CD4-positive, alpha-beta T cell (primary cell): ENCODE data around the gene LYPLAL1. TPM values are rescaled to one million over a fixed set of nuclear protein-coding genes. Genes with fewer than 3 reads are reported as not detected.
A peak's percentile ranks its signal among the peaks of the same experiment; 100 is the strongest.

Experiments used
- ATAC-seq: fragments of 200-7000 bp; cut with Tn5 transposase; one replicate; pipeline ENCODE4 v1.10.0; 2022; ENCODE audit warnings: mild to moderate bottlenecking; ENCODE audit not compliant: poor library complexity
- CTCF ChIA-PET: fragments of 350-600 bp; sonication (Branson Sonifier 250); formaldehyde crosslinking; loops from one replicate; lab custom pipeline; 2021; ENCODE audit warnings: antibody characterized with exemption, inconsistent platforms; lab: Charles Lee
- POLR2A ChIA-PET: fragments of 350-600 bp; sonication (Branson Sonifier 250); formaldehyde crosslinking; loops from one replicate; lab custom pipeline; 2021; ENCODE audit warnings: antibody characterized with exemption, inconsistent platforms; lab: Charles Lee
- DNase-seq, 14 experiments: peaks; one replicate each; pipeline ENCODE4 v3.0.0-alpha.2; 2013 to 2020; ENCODE audit warnings: mixed read lengths in 2 of 14
- H3K27ac ChIP-seq, 2 donors: one replicate each; pipeline versions ENCODE4 v1.5.1 to v1.7.0; 2013; ENCODE audit warnings: low read length in 2 of 2, low read depth in 1 of 2, mild to moderate bottlenecking in 1 of 2
- H3K27me3 ChIP-seq, 2 experiments: 1 replicate in 1 of 2; 2 replicates in 1 of 2; pipeline versions ENCODE4 v1.6.1 to v1.7.0; 2013; ENCODE audit warnings: low read length in 2 of 2, control low read depth in 1 of 2, mild to moderate bottlenecking in 1 of 2, moderate library complexity in 1 of 2; ENCODE audit not compliant: insufficient read depth in 2 of 2, control insufficient read depth in 1 of 2
- H3K36me3 ChIP-seq: one replicate; pipeline ENCODE4 v1.6.1; 2013; ENCODE audit warnings: low read length, control low read depth; ENCODE audit not compliant: insufficient read depth
- H3K4me1 ChIP-seq: one replicate; pipeline ENCODE4 v1.6.1; 2013; ENCODE audit warnings: low read length, control low read depth; ENCODE audit not compliant: insufficient read depth
- H3K4me3 ChIP-seq: one replicate; pipeline ENCODE4 v1.5.1; 2013; ENCODE audit warnings: mild to moderate bottlenecking, low read length, moderate library complexity
- H3K9me3 ChIP-seq, 2 experiments: 1 replicate in 1 of 2; 2 replicates in 1 of 2; pipeline versions ENCODE4 v1.6.1 to v1.7.0; 2013; ENCODE audit warnings: low read length in 2 of 2, mild to moderate bottlenecking in 2 of 2, control low read depth in 1 of 2, moderate library complexity in 1 of 2; ENCODE audit not compliant: control insufficient read depth in 1 of 2, insufficient read depth in 1 of 2
- H3K27ac Mint-ChIP-seq: one replicate; pipeline ENCODE4 v1.8.0; 2020; ENCODE audit warnings: mixed read lengths
- H3K27me3 Mint-ChIP-seq: one replicate; pipeline ENCODE4 v1.8.0; 2021; ENCODE audit warnings: mixed read lengths
- H3K36me3 Mint-ChIP-seq: one replicate; pipeline ENCODE4 v1.8.0; 2021; ENCODE audit warnings: low read depth, mixed read lengths
- H3K4me1 Mint-ChIP-seq: one replicate; pipeline ENCODE4 v1.8.0; 2021; ENCODE audit warnings: low read depth, mixed read lengths
- H3K4me3 Mint-ChIP-seq: one replicate; pipeline ENCODE4 v1.8.0; 2020; ENCODE audit warnings: mild to moderate bottlenecking, mixed read lengths
- H3K9me3 Mint-ChIP-seq: one replicate; pipeline ENCODE4 v1.8.0; 2020; ENCODE audit warnings: mixed read lengths
- intact Hi-C, 2 experiments: fragments of 100-400 bp; cut with DNase I in 1 of 2; cut with micrococcal nuclease in 1 of 2; formaldehyde crosslinking; loops; one replicate each; pipeline versions ENCODE4 v1.15.1 to v1.9.0; 2023 to 2025; cut with DNase I, micrococcal nuclease
- total RNA-seq, 174 experiments: library from RNA in 2 of 174; stranded (reverse) in 2 of 174; gene quantifications; one replicate each; pipeline ENCODE4 v1.2.3 and lab custom pipeline; 2021 to 2026
- TF ChIP-seq, protein P1 (sequence below): fragments of 200-600 bp; IDR thresholded peaks from one replicate; pipeline ENCODE4 v1.8.0; 2022; ENCODE audit warnings: antibody characterized with exemption, mild to moderate bottlenecking

LYPLAL1 gene
- total RNA-seq, 2 experiments from 2014 or later, result 8.2 to 10.0 TPM

DNA sequence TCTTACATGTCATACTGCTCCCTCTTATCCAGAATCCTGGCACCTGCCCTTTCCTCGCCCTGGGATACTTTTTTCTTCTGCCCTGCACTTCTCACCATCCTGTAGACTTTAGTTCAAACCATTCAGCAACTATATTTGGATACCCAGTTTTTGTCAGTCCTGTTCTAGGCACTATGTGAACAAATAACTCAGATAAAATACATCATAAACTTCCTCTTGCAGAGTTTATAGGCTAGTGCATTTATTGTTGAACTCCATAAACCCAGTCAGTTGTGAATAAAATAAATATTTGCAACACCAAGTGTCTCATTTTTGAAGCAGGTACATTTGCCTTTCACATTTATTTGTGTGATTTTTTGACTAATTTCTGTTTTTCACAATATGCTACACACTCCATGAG, 4.3 kb downstream of the LYPLAL1 start:
- Mint-ChIP-seq H3K9me3 (no peaks in the 10 kb centered on the region), H3K27me3 (no peaks in the 10 kb centered on the region), H3K4me3 (no peak overlapping the region), H3K27ac (peak overlapping the region; percentile 11), H3K36me3 (peaks cover 53% of the 10 kb centered on the region), H3K4me1 (peaks cover 69% of the 10 kb centered on the region)
- no peak for DNase-seq
- ATAC-seq, result no peak
- CTCF ChIA-PET, result no interaction called here
- no peaks in the 10 kb centered on the region for H3K9me3 ChIP-seq
- intact Hi-C loops, result loop anchor here in 1 of 2 experiments (5.0 to 10.0 kb wide), 3 partner anchors 917 to 1543 kb away; partner anchors contain the start of genes GPATCH2, IARS2, RAB3GAP2 and SPATA17
- no peaks in the 10 kb centered on the region for H3K27me3 ChIP-seq
- H3K27ac ChIP-seq, result no peak overlapping the region
- TF ChIP-seq, protein P1, sequence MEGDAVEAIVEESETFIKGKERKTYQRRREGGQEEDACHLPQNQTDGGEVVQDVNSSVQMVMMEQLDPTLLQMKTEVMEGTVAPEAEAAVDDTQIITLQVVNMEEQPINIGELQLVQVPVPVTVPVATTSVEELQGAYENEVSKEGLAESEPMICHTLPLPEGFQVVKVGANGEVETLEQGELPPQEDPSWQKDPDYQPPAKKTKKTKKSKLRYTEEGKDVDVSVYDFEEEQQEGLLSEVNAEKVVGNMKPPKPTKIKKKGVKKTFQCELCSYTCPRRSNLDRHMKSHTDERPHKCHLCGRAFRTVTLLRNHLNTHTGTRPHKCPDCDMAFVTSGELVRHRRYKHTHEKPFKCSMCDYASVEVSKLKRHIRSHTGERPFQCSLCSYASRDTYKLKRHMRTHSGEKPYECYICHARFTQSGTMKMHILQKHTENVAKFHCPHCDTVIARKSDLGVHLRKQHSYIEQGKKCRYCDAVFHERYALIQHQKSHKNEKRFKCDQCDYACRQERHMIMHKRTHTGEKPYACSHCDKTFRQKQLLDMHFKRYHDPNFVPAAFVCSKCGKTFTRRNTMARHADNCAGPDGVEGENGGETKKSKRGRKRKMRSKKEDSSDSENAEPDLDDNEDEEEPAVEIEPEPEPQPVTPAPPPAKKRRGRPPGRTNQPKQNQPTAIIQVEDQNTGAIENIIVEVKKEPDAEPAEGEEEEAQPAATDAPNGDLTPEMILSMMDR, result no peak
- peaks cover 3% of the 10 kb centered on the region for H3K36me3 ChIP-seq
- H3K4me3 ChIP-seq, result no peak overlapping the region
- POLR2A ChIA-PET, result no interaction called here
- peaks cover 11% of the 10 kb centered on the region for H3K4me1 ChIP-seq

DNA sequence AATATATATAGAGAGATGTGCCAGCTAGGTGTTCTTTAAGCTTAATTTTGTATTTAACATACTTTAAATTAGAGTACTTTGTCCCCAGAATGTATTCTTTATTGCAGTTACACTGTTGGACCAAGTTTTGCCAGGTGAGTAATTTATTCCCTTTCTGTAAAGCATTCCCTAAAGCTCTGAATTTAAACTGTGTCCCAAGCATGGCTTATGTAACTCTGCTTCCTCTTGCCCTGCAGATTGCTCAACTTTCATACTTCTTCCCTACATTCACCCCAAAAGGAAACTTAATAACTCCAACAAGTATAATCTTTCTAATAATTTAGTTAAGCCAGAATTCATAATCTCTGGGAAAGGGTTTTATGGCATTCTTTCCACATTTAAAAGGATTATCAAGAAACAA, 5.6 kb downstream of the LYPLAL1 start:
- H3K27me3 Mint-ChIP-seq, result no peaks in the 10 kb centered on the region
- H3K4me1 ChIP-seq, result peaks cover 8% of the 10 kb centered on the region
- peaks cover 3% of the 10 kb centered on the region for H3K36me3 ChIP-seq
- TF ChIP-seq, protein P1, result no peak
- intact Hi-C loops, result loop anchor here in 1 of 2 experiments (5.0 to 10.0 kb wide), 3 partner anchors 916 to 1544 kb away; partner anchors contain the start of genes GPATCH2, IARS2, RAB3GAP2 and SPATA17
- no peak overlapping the region for H3K4me3 Mint-ChIP-seq
- no peaks in the 10 kb centered on the region for H3K27me3 ChIP-seq
- ChIA-PET POLR2A (no interaction called here), CTCF (no interaction called here)
- ATAC-seq (no peak), DNase-seq (no peak)
- no peak overlapping the region for H3K27ac ChIP-seq
- H3K4me1 Mint-ChIP-seq, result peaks cover 70% of the 10 kb centered on the region
- no peaks in the 10 kb centered on the region for H3K9me3 Mint-ChIP-seq
- no peak overlapping the region for H3K4me3 ChIP-seq
- no peak overlapping the region for H3K27ac Mint-ChIP-seq
- no peaks in the 10 kb centered on the region for H3K9me3 ChIP-seq
- H3K36me3 Mint-ChIP-seq, result peaks cover 61% of the 10 kb centered on the region

DNA sequence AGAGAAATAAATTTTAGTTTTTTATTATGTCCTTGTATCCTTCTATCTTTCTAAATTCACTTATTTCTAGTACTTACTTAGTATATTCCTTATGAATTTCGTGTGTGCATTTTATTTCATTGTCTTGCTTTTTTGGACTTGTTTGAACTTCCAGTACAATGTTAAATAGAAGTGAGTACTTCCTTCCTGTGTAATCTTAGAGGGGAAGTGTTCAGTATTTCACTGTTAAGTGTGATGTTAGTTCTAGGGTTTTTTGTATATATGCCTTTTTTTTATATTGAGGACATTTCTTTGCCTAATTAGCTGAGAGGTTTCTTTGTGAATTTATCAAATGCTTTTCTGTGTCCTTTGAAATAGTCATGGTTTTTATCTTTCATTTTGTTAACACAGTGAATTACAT, 10.7 kb downstream of the LYPLAL1 start:
- ChIA-PET POLR2A (no interaction called here), CTCF (no interaction called here)
- Mint-ChIP-seq H3K36me3 (peaks cover 67% of the 10 kb centered on the region), H3K4me1 (peaks cover 66% of the 10 kb centered on the region), H3K4me3 (no peak overlapping the region), H3K9me3 (no peaks in the 10 kb centered on the region), H3K27ac (no peak overlapping the region), H3K27me3 (no peaks in the 10 kb centered on the region)
- TF ChIP-seq, protein P1, result no peak
- H3K36me3 ChIP-seq, result peaks cover 3% of the 10 kb centered on the region
- H3K9me3 ChIP-seq, result no peaks in the 10 kb centered on the region
- no peaks in the 10 kb centered on the region for H3K27me3 ChIP-seq
- H3K4me3 ChIP-seq, result no peak overlapping the region
- ATAC-seq (no peak), DNase-seq (no peak)
- no peak overlapping the region for H3K27ac ChIP-seq
- no peaks in the 10 kb centered on the region for H3K4me1 ChIP-seq
- intact Hi-C loops, result no loop called here
